IPS DF 4.7 (cell line): ENCODE results near the gene MBTD1.

Experiments
- DNase-seq: peaks from one replicate; pipeline ENCODE4 v3.0.0-alpha.2; 2013; ENCODE audit warnings: low spot score; ENCODE audit errors: extremely low read depth

Gene MBTD1

GRCh38 chr17:51147650-51148049, 112.2 kb downstream of the MBTD1 start:
- no peak for DNase-seq

- DNase-seq = no peak
These were observed 115.4 kb downstream of the MBTD1 start for GRCh38 chr17:51144266-51145022.

GRCh38 chr17:51142597-51142996, 117.3 kb downstream of the MBTD1 start:
- DNase-seq = no peak

GRCh38 chr17:51135956-51136355, 123.9 kb downstream of the MBTD1 start:
- DNase-seq = no peak

GRCh38 chr17:51133365-51133764, 126.5 kb downstream of the MBTD1 start:
- DNase-seq = no peak

- DNase-seq = no peak
These were observed 126.9 kb downstream of the MBTD1 start for GRCh38 chr17:51132964-51133319.

GRCh38 chr17:51128076-51128475, 131.8 kb downstream of the MBTD1 start:
- no peak for DNase-seq
